ENCODE data around the gene NEK6.

Gene NEK6

DNA sequence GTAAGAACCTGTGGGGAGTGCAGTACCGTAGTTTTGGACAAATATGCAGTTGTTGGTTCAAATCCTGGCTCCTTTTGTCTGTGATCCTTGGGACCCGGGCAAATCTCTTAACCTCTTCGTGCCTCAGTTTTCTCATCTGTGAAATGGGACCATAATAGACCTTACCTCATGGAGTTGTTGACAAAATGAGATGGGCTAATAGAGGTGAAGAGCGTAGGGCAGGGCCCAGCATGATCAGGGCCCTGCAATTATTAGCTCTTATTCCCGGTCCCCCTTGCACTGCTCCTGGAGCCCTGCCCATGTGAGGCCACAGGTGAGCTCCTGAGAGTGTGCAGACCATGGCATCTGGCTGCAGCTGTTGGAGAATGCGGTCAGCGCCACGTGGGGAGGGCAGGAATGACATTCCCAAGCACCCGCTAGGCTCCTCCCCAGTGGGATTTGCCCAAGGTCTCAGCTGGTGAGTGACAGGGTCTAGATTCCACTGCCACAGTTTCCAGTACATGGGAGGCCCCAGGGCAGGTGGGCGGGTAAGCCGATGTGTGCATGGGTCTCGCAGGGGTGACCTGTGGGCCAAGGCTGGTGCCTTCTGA lies 41.0 kb downstream of the NEK6 start:
- no peak for DNase-seq

DNA sequence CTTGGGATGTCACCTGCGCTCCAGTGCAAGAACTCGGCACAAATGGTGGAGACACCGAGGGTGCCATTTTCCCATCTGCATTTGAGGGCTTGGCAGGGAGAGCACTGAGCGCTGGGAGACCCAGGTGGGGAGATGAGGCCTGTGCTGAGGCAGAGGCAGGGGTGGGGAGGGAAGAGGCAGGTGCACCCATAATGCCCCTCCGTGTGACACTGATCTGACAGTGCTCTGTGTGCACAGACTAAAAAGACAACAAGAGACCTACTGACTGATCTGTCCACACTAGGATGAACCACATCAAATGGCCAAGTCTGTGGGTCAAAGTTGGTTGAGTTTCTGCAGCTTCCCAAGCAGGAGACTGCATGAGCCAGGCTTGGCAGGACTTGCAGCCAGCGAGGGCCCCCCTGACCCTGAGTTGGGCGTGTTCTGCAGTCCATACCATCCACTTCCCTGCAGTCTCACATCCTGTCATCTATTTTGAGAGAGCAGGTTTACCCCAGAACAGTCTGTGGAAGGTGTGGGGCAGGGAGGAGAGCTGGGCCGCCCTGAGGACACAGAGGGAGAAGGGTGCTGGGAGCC lies 41.9 kb downstream of the NEK6 start:
- DNase-seq = no peak

- no peak for DNase-seq
Measured at GRCh38 chr9:124300312-124300711, 42.6 kb downstream of the NEK6 start.

DNA sequence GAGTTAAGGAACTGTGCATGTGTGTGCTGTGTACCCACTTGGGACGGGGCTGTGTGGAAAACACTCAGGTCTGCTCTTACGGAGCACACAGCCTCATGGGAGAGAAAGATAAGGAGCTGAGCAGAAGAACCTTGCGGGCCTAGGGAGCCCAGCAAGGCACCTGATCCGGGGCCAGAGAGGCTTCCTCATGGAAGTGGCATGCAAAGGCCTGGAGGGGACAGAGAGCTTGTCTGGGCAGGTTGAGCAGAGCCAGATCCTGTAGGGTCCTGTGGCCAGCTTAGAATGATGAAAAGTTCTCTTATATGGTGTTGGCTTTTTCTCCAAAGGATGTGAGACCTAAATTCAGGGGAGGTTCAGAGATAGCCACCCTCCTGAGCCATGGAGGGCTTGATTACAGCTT lies 45.2 kb downstream of the NEK6 start:
- no peak for DNase-seq

- no peak for DNase-seq
Measured at GRCh38 chr9:124303762-124304161, 46.0 kb downstream of the NEK6 start.

DNA sequence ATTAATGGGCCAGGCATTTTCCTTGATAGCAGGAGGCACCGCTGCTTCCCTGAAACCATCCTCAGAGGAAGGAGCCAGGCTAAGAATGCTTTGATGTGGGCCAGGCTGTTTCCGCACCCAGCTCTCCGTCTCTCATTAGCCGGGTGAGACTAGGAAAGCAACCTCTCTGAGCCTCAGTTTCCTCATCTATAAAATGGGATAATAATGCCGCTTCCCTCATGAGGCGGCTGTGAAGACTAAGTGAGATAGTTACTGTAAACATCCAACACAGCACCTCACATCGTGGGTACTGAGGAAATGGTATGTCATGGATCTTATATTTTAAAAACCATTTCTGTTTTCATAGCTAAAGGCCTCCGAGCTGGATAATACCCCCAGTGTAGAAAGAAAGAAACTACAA lies 46.5 kb downstream of the NEK6 start:
- DNase-seq = no peak

DNA sequence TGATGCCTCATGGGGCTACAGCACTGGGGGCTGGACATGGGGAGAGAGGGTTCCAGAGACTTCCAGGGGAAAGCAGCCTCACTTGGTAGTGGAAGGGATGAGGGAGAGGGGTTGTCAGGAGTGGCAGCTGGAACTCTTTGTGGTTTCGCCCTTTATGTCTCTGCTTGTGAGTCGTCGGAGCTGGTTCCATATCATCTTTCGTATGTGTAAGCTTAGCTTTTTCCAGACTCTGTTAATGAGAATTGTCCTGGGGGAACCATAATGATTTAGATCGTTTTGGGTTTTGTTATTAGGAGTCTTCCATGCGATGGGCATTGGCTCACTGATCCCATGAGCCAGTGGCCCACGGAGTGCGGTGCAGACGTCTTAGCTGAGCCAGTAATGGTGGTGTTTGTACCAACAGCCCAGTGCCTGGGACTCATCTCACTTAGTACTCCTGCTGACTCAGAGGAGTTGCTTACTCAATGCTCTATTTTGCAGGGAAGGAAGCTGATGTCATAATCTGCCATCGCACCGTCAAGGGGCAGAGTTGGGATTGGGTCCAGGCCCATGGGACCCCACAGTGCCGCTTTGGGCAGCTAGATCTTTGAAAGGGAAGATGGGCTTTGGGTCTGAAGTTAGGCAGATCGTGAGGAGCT lies 48.5 kb downstream of the NEK6 start:
- no peak for DNase-seq

GRCh38 chr9:124307379-124308030 lies 49.8 kb downstream of the NEK6 start:
- no peak for DNase-seq

DNA sequence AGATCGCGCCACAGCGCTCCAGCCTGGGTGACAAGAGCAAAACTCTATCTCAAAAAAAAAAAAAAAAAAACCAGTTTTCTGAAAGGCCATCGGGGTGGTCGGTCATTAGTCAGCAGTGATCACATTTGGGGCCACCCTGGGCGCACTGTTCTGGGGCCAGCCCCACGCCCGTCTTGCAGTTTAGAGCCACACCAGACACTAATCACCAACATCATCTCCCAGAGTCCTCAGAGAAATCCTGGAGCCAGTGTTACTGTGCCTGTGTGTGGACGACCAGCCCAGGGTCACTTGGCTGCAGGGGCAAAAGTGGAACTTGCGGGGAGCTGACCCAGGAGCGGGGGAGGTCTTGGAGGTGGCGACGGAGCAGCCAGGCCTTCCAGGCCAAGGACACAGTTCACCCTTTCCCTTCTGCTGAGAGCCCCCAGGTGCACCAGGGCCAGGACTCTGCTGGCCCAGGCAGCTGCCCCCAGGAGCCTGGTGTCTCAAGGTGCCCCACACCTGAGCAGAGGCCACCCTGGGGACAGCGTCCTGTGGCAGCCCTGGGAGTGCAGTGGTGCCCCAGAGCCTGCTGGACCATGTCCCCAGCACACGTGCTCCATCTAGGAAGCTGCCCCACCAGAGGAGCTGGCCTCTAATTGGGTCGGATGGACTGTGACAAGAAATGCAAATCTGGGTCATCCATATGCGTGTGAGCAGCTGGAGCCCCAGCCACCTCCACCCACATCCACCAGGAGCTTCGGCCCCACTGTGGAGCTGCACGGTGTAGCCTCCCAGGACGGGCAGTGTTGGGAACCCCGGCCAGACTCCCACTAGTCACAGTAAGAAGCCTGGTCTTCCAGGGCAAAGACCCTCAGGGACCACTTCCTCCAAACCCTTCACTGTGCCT lies 51.1 kb downstream of the NEK6 start:
- no peak for DNase-seq

GRCh38 chr9:124309667-124310084 lies 51.9 kb downstream of the NEK6 start:
- no peak for DNase-seq

- DNase-seq = no peak
Measured at GRCh38 chr9:124311283-124311682, 53.5 kb downstream of the NEK6 start.

- DNase-seq = no peak
Measured at GRCh38 chr9:124312290-124313265, 54.8 kb downstream of the NEK6 start.

GRCh38 chr9:124313940-124314339 lies 56.2 kb downstream of the NEK6 start:
- DNase-seq = no peak

- no peak for DNase-seq
Measured at GRCh38 chr9:124315882-124316281, 58.1 kb downstream of the NEK6 start.

DNA sequence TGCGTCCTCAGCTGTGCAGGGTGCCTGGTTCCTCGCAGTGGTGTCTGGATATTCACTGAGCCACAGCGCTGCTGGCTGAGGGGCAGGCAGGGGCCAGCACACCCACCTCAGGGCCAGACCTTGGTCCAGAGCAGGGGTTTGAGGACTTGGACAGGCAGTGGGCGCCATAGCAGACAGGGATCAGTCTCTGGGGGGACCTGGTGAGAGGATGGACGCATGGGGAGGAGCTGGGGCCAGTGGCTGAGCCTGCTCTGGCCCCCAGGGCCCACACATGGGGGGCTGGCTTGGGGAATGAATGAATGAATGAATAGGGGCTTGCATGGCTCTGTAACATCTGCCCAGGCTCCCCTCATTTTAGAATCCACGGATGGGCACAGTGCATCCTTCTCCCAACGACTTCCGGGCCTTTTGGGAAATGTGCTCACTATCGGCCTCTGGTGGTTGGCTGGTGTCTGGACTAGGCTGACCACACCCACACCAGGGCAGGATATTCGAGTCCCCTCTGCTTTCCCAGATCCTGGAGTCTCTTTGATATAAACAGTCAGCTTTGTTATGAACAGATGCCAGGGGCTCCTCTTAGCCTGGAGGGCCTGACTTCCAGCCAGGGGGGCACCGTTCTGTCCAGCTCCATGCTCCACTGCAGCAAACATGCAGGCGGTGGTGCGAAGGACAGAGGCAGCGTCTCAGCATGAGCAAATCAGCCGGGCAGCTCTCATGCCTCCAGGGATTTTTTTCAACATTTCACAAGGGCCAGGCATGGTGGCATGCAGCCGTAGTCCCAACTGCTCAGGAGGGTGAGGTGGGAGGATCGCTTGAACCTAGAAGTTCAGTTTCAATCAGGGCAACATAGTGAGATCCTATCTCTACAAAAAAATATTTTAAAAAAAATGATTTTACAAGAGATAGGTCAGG lies 62.6 kb downstream of the NEK6 start:
- DNase-seq = no peak

DNA sequence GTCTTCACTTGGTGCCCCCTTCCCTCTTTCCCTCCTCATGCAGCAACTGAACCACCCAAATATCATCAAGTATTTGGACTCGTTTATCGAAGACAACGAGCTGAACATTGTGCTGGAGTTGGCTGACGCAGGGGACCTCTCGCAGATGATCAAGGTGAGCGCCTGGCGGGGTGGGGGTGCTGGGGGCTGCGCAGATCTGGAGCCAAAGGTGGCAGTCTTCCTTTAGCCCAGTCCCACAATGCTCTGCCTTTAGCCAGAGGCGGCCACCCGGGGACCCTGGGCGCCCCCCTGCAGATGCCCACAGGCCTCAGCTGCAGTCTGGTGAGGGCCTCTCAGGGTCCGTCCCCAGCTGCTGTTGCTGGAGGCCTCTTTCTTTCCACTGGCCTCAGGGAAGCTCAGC lies 63.7 kb downstream of the NEK6 start:
- DNase-seq = no peak

DNA sequence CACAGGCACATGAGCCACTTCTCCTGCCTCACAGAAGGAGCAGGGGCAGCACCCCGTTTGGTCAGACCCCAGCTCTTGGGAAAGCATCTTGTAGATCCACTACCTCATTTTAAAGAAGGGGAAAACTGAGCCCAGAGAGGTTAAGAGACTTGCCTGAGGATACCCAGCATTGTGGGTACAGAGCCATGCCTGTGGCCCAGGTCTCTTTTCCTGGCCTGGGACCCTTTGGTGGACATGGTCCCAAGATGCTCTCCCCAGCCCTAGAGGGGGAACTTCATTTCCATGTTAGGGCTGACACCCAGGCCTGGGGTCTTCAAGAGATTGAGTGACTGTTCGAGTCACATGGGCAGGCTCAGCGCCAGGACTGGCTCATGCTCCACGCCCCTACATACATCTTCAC lies 64.2 kb downstream of the NEK6 start:
- DNase-seq = no peak

DNA sequence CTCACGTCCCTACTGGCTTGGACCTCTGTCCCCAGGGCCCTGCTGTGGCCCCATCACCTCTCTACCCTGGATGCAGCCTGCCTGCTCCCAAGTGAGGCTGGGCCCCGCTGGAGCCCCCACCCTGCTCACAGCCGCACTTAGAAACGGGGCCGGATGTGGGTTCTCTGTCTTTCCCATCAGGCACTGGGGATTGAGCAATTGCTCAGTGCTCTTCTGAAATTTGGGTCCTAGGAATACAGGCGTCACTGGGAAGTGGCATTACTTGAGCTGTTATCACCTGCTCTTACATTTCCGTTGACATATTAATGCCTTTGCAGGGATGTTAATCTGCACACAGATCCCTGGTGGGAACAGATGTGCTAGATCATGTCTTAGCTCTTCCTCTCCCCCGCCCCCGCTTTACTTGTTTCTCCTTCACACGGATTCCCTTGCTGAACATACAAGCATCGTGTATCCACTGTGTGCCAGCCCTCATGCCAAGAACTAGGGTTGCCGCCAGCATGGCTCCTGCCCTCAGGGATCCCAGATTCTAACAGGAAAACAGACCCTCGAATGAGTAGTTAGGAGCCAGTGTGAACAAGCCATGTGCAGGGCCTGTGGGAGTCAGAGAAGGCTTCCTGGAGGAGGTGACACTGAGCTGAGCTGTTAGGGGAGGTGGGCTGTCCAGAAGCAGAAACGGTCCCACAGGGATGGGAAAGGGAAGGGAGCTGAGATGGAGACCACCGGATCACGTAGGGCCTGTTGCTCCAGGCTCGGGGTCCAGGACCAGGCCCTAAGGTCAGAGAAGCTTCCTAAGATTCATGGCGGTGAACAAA lies 65.1 kb downstream of the NEK6 start:
- DNase-seq = no peak

GRCh38 chr9:124323904-124324303 lies 66.2 kb downstream of the NEK6 start:
- no peak for DNase-seq

GRCh38 chr9:124325816-124326215 lies 68.1 kb downstream of the NEK6 start:
- no peak for DNase-seq
